ENCODE measurements around the gene VPS16.

DNA sequence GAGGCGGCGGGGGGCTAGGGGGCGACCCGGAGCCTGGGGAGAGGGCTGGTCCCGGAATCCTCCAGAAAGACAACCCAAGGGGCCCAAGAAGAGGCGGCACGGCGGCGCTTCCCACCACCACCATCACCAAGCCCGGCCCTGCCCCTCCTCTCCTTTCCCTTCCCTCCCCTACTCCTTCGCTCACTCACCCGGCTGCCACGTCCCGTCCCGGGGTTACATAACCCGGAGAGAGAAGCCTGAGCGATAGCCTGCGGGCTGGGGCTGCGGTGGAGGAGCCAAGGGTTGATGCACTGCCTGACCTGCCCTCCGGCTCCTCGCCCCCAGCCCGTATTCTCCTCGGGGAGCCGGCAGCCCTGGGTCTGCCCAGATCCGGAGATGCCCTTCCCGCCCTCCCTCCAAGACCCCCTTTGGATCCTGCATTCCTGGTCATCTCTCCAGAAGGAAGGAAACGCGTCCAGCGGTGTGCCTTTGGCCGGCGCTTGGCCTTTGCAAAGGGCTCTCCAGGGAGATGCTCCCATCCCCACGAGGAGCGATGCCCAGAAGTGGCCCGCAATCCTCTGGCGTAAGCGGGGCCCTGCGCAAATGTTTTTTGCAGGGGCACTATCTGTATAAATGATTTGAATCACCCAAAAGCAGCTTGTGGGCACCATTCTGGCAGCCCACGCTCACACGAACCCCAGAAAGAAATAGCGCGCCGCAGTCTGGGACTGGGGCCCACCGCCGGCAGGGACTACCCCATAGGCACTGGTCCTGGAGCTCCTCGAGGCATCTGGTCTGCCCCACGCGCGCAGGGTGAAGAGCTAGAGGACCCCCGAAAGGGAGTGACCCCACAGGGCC lies 35.5 kb upstream of the VPS16 start:
- no peak for TF ChIP-seq EZH2 (IDR thresholded peaks at IDR 0.05; ENCODE audit: borderline replicate concordance, insufficient read depth, low read length, poor library complexity, severe bottlenecking)
- no peak for TF ChIP-seq EP300 (conservative IDR thresholded peaks at IDR 0.05; ENCODE audit: poor library complexity, severe bottlenecking)
- TF ChIP-seq MXI1 (conservative IDR thresholded peaks at IDR 0.05; ENCODE audit: poor library complexity, severe bottlenecking) = no peak
- TF ChIP-seq, protein P1, sequence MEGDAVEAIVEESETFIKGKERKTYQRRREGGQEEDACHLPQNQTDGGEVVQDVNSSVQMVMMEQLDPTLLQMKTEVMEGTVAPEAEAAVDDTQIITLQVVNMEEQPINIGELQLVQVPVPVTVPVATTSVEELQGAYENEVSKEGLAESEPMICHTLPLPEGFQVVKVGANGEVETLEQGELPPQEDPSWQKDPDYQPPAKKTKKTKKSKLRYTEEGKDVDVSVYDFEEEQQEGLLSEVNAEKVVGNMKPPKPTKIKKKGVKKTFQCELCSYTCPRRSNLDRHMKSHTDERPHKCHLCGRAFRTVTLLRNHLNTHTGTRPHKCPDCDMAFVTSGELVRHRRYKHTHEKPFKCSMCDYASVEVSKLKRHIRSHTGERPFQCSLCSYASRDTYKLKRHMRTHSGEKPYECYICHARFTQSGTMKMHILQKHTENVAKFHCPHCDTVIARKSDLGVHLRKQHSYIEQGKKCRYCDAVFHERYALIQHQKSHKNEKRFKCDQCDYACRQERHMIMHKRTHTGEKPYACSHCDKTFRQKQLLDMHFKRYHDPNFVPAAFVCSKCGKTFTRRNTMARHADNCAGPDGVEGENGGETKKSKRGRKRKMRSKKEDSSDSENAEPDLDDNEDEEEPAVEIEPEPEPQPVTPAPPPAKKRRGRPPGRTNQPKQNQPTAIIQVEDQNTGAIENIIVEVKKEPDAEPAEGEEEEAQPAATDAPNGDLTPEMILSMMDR (IDR thresholded peaks at IDR 0.05; ENCODE audit: poor library complexity, severe bottlenecking) = no peak
- TF ChIP-seq POLR2AphosphoS5 (IDR thresholded peaks at IDR 0.05) = no peak
- no peak for TF ChIP-seq TAF1 (IDR thresholded peaks at IDR 0.05; ENCODE audit: low read depth)

Data from neural cell (in vitro differentiated cells).